Muscle layer of colon (tissue), 2 donors: ENCODE results near the gene TAF5L.
"Not testable (repeated sequence)": the region's sequence is repeated elsewhere in the genome, so short reads cannot be mapped to it uniquely, and the experiment has no call there.

Source experiments
- H3K27ac ChIP-seq: one replicate; pipeline ENCODE4 v1.7.0; 2013; ENCODE audit warnings: low read depth, mild to moderate bottlenecking, low read length, moderate library complexity
- H3K27me3 ChIP-seq, 2 donors: one replicate each; pipeline ENCODE4 v1.7.0; 2013; ENCODE audit warnings: low read length in 2 of 2, mild to moderate bottlenecking in 2 of 2; ENCODE audit not compliant: insufficient read depth in 2 of 2, control insufficient read depth in 1 of 2
- H3K36me3 ChIP-seq: one replicate; pipeline ENCODE4 v1.7.0; 2013; ENCODE audit warnings: mild to moderate bottlenecking, low read length; ENCODE audit not compliant: insufficient read depth
- H3K4me1 ChIP-seq: one replicate; pipeline ENCODE4 v1.7.0; 2013; ENCODE audit warnings: mild to moderate bottlenecking, low read length; ENCODE audit not compliant: insufficient read depth
- H3K4me3 ChIP-seq, 2 donors: one replicate each; pipeline ENCODE4 v1.7.0; 2013; ENCODE audit warnings: low read length in 2 of 2, low read depth in 1 of 2, mild to moderate bottlenecking in 1 of 2, moderate library complexity in 1 of 2
- H3K9ac ChIP-seq: one replicate; pipeline ENCODE4 v1.7.0; 2013; ENCODE audit warnings: low read length
- H3K9me3 ChIP-seq: one replicate; pipeline ENCODE4 v1.7.0; 2013; ENCODE audit warnings: mild to moderate bottlenecking, low read length
- donor health status: abdominal sarcoma.
- donor health status: Adenocarcinoma of cecum.

TAF5L gene

DNA sequence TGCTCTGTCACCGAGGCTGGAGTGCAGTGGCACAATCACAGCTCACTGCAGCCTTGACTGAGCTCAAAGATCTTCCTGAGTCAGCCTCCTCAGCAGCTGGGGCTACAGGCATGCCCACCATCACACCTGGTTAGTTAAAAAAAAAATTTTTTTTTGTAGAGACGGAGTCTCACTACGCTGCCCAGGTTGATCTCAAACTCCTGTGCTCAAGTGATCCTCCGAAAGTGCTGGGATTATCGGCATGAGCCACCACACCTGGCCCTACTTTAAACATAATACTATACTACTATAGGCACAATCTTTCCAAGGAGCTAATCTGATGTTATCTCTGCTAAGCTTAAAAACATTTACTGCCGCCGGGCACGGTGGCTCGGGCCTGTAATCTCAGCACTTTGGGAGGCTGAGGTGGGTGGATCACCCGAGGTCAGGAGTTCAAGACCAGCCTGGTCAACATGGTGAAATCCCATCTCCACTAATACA, 3.2 kb downstream of the TAF5L start:
- not testable (repeated sequence) for H3K4me3 ChIP-seq, H3K27ac ChIP-seq, H3K9ac ChIP-seq, H3K36me3 ChIP-seq, H3K9me3 ChIP-seq, H3K27me3 ChIP-seq
- H3K4me1 ChIP-seq = peaks cover 33% of the 10 kb centered on the region

DNA sequence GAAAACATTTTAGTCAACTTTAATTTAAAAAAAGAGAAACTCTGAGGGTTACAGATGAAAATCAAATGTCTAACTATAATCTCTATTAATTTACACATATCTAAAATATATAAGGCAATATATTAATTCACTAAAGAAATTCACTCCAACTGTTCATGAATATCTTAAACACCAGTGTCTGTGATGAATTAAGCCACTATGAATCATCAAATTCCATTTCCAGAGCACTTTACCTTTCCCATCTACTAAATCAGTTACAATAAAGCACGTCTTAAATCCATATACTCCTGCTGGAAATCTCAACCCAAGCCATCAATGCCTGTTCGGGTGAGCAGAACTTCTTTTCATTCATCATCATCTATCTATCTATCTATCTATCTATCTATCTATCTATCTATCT, 4.3 kb downstream of the TAF5L start:
- Histone ChIP-seq H3K27ac (no peak overlapping the region), H3K4me3 (no peak overlapping the region), H3K27me3 (no peaks in the 10 kb centered on the region), H3K9me3 (no peaks in the 10 kb centered on the region), H3K36me3 (no peaks in the 10 kb centered on the region), H3K4me1 (peaks cover 25% of the 10 kb centered on the region), H3K9ac (no peak overlapping the region)

DNA sequence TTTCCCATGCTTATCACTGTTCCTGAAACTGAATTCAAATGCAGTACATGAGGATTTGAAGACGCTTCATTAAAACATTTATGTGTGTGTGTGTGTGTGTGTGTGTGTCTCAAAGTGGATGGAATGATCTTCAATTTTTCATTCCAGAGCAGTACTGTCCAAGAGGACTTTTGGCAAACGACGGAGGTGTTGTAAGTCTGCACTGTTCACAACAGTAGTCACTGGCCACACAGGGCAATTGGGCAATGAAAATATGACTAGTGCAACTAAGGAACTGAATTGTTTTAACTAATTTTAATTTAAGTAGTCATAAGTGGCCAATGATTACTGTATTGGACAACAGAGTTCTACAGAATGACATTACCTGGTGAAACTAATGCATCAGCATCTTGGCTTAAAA, 5.0 kb downstream of the TAF5L start:
- Histone ChIP-seq H3K9me3 (no peaks in the 10 kb centered on the region), H3K27ac (no peak overlapping the region), H3K4me1 (peaks cover 25% of the 10 kb centered on the region), H3K9ac (no peak overlapping the region), H3K27me3 (no peaks in the 10 kb centered on the region), H3K4me3 (no peak overlapping the region), H3K36me3 (no peaks in the 10 kb centered on the region)

DNA sequence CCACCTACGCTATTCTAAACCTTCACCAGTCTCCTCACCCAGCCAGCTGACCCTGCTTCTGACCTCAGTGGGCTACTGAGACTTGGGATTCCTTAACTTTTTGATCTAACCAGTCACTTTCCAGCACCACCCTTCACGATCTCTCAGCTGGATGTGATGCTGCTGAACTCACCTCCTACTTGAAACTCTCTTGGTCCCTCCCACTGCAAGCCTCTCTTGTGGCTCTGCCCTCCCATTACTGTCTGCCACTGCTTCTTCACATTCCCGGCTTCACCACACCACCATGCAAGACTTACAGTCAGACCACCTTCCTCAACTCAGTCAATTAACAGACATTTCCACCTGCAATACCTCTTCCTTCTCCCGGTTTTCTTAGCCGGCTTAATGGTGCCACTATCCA, 6.3 kb downstream of the TAF5L start:
- Histone ChIP-seq H3K27ac (no peak overlapping the region), H3K36me3 (no peaks in the 10 kb centered on the region), H3K27me3 (no peaks in the 10 kb centered on the region), H3K4me3 (no peak overlapping the region), H3K9ac (no peak overlapping the region), H3K4me1 (peaks cover 22% of the 10 kb centered on the region), H3K9me3 (no peaks in the 10 kb centered on the region)

DNA sequence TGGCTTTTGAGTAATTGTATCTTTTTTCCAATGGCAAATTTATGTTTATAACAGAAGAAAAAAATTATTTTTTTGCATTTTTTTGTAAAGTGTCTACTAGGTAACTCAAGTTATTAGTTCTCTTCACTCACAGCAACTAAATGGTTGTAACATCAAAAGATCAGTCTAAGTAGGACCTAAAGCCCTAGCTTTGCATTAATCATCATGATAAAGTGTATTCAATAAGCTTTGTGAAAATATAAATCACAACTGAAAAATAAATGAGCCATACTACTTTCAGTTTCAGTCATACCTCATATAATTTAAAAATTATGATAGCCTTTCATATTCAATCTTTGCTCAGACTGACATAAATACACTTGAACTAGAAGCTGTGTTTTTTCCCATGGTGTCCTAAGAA, 6.9 kb downstream of the TAF5L start:
- peaks cover 3% of the 10 kb centered on the region for H3K36me3 ChIP-seq
- H3K27ac ChIP-seq = no peak overlapping the region
- H3K4me3 ChIP-seq = no peak overlapping the region
- H3K9me3 ChIP-seq = no peaks in the 10 kb centered on the region
- no peaks in the 10 kb centered on the region for H3K27me3 ChIP-seq
- no peak overlapping the region for H3K9ac ChIP-seq
- peaks cover 16% of the 10 kb centered on the region for H3K4me1 ChIP-seq

DNA sequence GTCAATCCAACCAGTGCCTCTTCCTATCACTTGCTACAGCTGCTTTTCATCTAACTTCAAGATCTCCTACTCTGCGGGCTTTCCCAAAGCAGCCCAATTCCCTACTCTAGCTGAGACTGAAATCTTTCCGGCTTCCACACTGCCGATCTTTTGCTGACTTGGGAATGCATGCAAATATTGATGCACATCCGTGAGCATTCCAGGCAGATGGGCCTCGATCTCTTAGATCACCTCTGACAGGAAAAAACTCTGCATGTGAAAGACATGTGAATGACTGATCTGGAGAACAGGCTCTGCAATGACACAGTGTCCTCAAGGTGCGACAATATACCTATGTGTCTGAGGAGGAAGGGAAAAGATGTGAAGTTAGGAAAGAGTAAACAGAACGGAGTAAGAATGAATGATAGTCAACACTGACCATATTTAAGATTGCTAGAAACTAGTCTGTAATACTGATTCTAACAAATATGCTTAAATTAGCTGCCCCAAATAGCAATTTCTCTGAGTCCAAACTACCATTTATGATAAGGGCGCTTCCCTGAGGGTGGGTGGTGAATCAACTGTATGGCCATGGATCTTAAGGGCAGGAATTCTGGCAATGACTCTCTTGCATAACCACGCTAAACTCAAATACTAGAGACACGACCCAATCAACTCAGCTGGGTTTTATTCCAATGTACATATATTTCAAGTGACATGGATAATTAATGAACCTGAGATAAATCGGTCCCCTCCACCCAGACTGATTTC, 8.4 kb downstream of the TAF5L start:
- H3K9ac ChIP-seq = no peak overlapping the region

DNA sequence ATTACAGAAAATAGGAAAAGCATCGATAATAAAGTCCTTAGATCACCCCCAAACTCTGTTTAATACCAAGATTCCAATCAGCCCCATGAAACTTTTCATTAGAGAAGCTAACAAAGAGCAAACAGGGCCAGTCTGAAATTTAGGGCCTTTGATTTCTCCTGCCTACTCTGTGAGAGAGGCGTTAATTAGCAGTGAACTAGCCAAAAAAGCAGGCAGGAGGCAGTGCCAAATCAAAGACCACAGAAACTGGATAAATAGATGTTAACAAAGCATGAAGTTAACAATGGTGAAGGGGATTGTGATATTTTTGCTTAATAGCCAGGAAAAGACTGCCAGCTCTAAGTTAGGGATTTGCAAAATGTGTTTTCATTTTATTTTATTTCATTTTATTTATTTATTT, 11.2 kb downstream of the TAF5L start:
- no peak overlapping the region for H3K27ac ChIP-seq
- H3K27me3 ChIP-seq = no peaks in the 10 kb centered on the region
- no peak overlapping the region for H3K4me3 ChIP-seq
- H3K36me3 ChIP-seq = peaks cover 38% of the 10 kb centered on the region
- H3K9me3 ChIP-seq = no peaks in the 10 kb centered on the region
- H3K4me1 ChIP-seq = peaks cover 3% of the 10 kb centered on the region
- H3K9ac ChIP-seq = no peak overlapping the region

More for the DNA sequence above, 8.4 kb downstream of the TAF5L start:
- peaks cover 11% of the 10 kb centered on the region for H3K36me3 ChIP-seq
- H3K27me3 ChIP-seq = no peaks in the 10 kb centered on the region
- H3K4me1 ChIP-seq = peaks cover 8% of the 10 kb centered on the region
- no peak overlapping the region for H3K27ac ChIP-seq
- no peak overlapping the region for H3K4me3 ChIP-seq
- no peaks in the 10 kb centered on the region for H3K9me3 ChIP-seq

DNA sequence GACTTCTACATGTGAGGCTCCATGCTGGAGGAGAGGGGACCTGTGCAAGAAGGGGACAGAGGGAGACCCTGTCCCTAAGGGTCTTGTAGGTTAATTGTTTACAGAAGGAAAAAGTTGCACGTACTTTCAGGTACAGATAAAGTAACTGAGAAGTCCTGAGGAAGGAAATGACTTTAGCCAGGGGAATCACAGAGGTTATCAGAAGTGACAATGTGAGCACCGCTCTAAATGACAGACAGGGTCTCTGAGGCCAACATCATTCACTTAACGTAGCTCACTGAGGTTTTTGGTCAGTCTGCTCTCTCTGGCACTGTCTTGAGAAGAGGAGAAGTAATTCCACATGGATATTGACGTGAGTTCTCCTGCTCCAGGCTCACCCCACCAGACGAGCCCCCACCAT, 12.0 kb downstream of the TAF5L start:
- Histone ChIP-seq H3K9me3 (no peaks in the 10 kb centered on the region), H3K4me3 (no peak overlapping the region), H3K9ac (no peak overlapping the region), H3K27ac (no peak overlapping the region), H3K36me3 (peaks cover 46% of the 10 kb centered on the region), H3K27me3 (no peaks in the 10 kb centered on the region), H3K4me1 (no peaks in the 10 kb centered on the region)

DNA sequence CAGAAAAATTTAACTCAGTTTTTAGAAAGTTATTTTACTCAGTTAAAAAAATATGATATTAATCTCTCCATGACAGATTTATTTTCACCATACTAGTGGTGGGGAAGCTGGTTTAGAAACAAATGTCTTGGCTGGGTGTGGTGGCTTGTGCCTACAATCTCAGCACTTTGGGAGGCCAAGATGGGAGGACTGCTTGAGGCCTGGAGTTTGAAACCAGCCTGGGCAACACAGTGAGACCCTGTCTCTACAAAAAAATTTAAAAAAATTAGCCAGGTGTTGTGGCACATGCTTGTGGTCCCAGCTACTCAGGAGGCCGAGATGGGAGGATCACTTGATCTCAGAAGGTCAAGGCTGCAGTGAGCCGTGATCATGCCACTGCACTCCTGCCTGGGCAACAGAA, 17.3 kb downstream of the TAF5L start:
- H3K9me3 ChIP-seq = no peaks in the 10 kb centered on the region
- no peaks in the 10 kb centered on the region for H3K27me3 ChIP-seq
- no peak overlapping the region for H3K4me3 ChIP-seq
- H3K4me1 ChIP-seq = no peaks in the 10 kb centered on the region
- no peak overlapping the region for H3K27ac ChIP-seq
- no peak overlapping the region for H3K9ac ChIP-seq
- peaks cover 74% of the 10 kb centered on the region for H3K36me3 ChIP-seq

DNA sequence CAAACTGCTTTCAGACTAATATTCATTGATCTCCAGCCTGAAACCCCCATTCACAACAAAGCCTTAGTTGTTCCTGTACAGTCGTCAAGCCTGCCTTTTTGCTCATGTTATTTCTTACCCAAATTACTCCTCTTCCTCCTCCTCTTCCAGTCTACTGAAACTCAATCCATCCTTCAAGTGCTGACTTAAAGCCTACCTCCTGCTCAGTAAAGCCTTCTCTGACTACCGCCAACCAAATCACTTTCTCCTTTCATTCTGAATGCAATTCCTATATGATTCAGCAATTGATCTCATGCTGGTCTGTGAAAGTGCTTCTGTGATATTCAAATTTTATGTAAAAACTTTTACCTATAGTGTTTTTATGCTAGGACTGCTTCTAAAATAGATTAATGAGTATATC, 18.6 kb downstream of the TAF5L start:
- H3K9me3 ChIP-seq = no peaks in the 10 kb centered on the region
- no peaks in the 10 kb centered on the region for H3K4me1 ChIP-seq
- no peak overlapping the region for H3K9ac ChIP-seq
- peaks cover 77% of the 10 kb centered on the region for H3K36me3 ChIP-seq
- no peak overlapping the region for H3K4me3 ChIP-seq
- no peaks in the 10 kb centered on the region for H3K27me3 ChIP-seq
- no peak overlapping the region for H3K27ac ChIP-seq

DNA sequence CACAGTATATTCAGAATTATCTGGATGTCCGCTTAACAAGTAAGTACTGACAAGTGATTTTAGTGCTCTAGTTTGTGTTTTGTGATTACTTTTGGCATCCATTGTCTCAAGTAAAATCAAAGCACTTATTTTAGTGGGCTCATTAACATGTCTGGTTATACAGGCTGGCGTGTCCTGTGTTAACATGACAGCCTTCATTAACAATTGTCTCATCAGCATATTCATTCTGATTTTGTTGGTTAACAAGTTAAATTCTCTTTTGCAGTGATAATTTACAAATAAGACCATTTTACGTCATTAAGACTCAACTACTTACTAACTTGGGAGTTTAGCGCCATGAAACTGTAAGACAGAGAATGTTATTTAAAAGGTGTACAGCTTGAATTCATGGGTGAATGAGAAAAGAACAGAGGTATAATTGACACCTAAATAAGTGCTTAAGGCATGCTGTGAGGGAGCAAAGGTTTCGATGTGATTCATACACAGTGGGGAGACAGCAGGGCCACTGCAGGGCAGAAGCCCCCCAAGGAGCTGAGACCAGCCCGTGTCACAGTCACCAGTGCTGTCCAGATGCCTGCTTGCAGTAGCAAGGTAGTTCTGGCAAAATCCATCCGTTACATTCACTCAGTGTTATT, 22.4 kb downstream of the TAF5L start:
- no peaks in the 10 kb centered on the region for H3K27me3 ChIP-seq
- peaks cover 55% of the 10 kb centered on the region for H3K36me3 ChIP-seq
- H3K4me1 ChIP-seq = no peaks in the 10 kb centered on the region
- no peak overlapping the region for H3K4me3 ChIP-seq
- H3K9me3 ChIP-seq = no peaks in the 10 kb centered on the region
- no peak overlapping the region for H3K9ac ChIP-seq
- H3K27ac ChIP-seq = no peak overlapping the region

DNA sequence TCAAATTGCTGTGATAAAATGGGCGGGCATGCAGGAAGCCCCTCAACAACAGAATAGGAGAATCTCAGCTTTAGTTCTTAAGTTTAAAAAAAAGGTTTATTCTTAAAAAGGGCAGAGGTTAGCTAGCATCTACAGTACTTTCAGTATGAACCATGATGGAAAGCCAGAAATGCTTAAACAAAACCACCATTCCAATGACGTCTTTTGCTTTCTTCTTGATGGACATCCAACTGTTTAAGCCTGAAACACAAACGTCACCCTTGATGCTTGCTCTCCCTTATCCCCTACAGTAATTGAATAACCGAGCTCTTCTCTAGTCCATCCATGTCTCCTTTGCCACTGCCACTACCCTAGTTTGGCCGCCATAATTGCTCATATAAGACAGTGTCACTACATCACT, 25.7 kb downstream of the TAF5L start:
- H3K36me3 ChIP-seq = peaks cover 34% of the 10 kb centered on the region

More for the DNA sequence above, 25.7 kb downstream of the TAF5L start:
- no peak overlapping the region for H3K9ac ChIP-seq
- no peak overlapping the region for H3K4me3 ChIP-seq
- peaks cover 17% of the 10 kb centered on the region for H3K4me1 ChIP-seq
- no peaks in the 10 kb centered on the region for H3K9me3 ChIP-seq
- H3K27me3 ChIP-seq = no peaks in the 10 kb centered on the region
- no peak overlapping the region for H3K27ac ChIP-seq
